ENCODE data around the gene PIGL.
"Not testable (repeated sequence)": the region's sequence is repeated elsewhere in the genome, so short reads cannot be mapped to it uniquely, and the experiment has no call there.

Gene PIGL

GRCh38 chr17:16217002-16217635 is at the start of gene PIGL:
TSS of gene PIGL (plus strand) at chr17:16217210. CDS start at chr17:16217227, 17 bp downstream.
- DNase-seq, result no peak

DNA sequence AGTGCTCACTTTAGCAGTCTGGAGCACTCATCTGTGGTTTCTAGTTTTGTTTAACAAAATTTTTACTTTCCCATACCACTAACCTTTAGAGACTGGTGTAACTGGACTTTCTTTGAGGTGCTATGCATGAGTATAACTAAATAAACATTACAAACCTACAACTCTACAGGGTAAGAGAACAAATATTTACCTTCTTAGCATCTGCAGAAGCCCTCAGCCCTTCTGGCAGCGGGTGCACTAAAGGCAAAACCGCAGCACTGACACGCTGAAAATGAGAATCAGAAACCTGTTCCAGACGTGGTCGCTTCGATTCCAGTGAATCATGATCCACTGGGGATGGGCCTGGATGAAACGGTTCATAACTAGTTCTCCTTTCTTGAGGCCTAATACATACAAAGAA is 45.4 kb upstream of the PIGL start:
- no peak for DNase-seq

DNA sequence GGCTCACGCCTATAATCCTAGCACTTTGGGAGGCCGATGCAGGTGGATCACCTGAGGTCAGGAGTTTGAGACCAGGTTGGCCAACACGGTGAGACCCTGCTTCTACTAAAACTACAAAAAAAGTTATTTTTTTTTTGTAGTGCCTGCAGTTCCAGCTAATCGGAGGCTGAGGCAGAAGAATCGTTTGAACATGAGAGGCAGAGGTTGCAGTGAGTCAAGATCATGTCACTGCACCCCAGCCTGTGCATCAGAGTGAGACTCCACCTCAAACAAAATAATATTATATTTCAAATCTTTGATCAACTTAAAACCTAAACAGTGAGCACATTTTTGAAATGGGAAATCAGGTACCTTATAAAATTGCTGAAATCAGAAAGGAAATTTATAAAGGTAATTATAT is 38.2 kb upstream of the PIGL start:
- no peak for DNase-seq

DNA sequence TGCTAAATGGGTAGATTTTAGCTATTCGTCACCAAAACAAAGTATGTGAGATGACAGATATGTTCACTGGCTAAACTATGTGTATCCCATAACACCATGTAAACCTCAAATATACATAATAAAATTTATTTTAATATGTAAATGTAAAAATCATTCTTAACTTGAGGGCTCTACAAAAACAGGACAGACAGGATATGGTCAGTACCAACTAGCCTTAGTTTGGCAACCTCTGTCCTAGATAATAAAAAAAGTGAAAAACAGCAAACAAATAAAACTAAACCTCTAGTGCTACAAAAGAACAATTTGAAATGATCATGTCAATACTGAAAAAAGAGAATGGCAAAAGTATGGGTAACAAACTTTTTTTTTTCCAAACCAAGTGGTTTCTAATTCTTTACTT is 35.4 kb upstream of the PIGL start:
- DNase-seq, result no peak

DNA sequence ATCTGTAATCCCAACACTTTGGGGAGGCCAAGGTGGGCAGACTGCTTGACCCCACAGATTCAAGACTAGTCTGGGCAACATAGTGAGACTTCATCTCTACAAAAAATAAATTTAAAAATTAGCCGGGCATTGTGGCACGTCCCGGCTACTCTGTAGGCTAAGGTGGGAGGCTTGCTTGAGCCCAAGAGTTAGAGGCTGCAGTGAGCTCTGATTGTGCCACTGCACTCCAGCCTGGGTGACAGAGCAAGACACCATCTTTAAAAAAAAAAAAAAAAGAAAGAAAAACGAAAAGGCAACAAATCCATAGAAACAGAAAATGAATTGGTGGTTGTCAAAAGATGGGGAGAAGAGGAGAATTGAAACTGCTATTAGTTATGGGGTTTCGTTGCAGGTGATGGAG is 29.4 kb upstream of the PIGL start:
- DNase-seq, result no peak

GRCh38 chr17:16189791-16190348 is 27.1 kb upstream of the PIGL start:
- no peak for DNase-seq

DNA sequence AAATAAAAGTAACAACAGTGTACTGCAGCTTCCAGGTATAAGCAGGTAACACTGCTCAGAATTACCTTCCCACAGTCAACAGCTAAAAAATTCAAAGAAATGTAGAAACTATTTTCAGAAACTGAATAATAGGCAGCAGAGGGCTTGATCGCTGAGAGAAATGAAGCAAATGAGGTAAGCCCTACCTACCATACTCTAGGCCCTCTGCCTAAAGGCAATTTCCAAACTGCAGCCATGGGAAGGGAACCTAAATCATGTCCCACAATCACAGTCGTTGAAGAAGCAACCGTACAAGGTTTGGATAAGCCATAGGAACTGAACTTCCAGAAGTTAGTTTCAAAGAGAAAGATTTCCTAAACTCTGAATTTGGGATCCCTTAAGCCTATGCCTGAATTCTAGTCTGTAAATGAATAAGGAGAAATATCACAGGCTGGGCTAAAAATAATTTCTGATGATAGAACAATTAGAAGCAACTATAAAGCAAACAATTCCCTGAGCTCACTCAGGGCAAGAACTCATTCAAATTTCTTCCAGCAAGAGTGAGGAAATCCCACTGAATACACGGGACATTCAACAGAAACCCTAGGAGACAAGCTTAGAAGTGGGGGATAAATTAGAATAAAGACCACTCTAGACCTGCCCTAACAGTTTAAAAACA is 26.2 kb upstream of the PIGL start:
- no peak for DNase-seq

GRCh38 chr17:16191604-16192003 is 25.4 kb upstream of the PIGL start:
- DNase-seq, result no peak

DNA sequence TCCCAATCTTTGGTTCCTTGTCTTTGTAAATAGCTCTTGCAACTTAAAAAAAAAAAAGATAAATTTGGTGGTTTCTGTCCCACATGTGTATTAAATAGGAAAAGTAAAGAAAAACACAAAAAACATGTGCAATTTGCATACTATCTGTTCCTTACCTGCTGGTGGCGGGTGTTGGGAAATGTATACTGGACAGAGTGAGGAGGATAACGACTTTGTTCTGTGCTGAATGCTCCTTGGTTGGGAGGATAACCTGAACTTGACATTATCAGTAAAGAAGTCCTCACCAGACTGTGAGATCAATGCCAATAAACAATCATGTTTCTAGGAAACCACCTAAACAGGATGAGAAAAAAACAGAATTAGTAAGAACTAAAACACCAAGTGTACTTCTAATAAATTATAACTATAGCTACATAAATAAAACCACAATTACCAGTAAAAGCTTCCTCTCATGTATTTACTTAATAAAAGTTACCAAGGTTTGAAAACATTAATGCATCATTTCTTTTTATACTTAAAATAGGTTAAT is 22.6 kb upstream of the PIGL start:
- not testable (repeated sequence) for DNase-seq

- DNase-seq, result no peak
These were observed 19.7 kb upstream of the PIGL start for GRCh38 chr17:16197276-16197675.

GRCh38 chr17:16199093-16199492 is 17.9 kb upstream of the PIGL start:
- DNase-seq, result no peak

GRCh38 chr17:16201693-16202131 is 15.3 kb upstream of the PIGL start:
- DNase-seq, result not testable (repeated sequence)

DNA sequence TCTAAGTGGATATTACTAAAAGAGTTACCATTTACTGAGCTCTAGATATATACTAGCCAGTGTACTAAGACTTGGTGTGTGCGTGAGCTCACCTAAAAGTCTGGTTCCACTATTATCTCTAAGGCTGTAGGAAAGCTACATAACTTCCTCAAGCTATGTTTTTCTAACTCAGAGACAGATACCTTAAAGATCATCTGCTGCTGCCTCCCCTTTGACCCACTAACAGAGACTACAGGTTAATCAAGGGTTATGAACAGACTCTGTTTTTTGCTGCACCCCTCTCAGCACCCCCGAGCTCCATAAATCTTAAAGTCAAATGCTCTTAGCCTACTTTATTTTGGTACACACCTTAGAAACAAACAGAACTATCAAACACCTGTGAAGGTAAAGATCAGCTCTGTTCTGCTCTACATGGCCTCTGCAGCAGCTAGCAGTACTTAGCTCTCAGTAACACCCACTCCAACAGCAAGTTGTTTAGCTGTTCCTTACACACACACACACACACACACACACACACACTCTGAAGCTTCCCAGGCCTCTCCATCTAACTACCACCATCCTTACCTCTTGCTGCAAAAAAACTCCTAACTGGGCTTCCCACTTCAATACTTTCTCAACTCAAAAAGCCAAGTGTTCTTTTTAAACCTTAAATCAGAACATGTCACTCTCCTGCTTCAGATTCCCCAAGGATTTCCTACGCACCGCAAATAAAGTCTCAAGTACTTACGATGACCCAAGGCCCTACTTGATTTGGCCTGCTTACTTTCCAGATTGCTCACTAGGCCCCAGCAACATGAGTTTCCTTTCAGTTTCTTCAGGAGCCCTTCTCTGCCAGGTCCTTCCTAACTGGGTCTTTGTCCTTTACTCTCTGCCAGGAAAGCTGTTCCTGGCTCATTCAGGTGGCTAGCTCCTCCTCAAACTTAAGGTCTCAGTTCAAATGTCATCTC is 14.2 kb upstream of the PIGL start:
- DNase-seq, result not testable (repeated sequence)

GRCh38 chr17:16204763-16205162 is 12.2 kb upstream of the PIGL start:
- not testable (repeated sequence) for DNase-seq

DNA sequence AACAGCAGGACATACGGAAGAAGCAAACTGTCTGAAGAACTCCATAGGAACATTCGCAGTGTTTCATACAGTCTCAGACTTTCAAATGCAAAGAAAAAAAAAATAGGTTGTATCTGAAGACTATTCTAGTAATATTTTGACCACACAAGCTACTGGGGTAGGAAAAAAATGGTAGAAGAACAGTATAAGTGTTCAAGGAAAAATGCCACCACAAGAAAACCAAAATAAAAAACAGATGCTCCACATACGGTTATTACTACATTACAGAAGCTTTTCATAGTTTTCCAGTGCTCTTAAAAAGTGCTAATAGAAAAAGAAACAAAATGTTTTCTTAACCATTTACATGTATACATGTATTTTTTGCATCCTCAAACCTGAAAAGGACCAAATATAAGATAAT is 5.4 kb upstream of the PIGL start:
- DNase-seq, result no peak

GRCh38 chr17:16212793-16213192 is 4.2 kb upstream of the PIGL start:
- DNase-seq, result no peak

- DNase-seq, result no peak
These were observed 2.6 kb upstream of the PIGL start for GRCh38 chr17:16214190-16215001.

DNA sequence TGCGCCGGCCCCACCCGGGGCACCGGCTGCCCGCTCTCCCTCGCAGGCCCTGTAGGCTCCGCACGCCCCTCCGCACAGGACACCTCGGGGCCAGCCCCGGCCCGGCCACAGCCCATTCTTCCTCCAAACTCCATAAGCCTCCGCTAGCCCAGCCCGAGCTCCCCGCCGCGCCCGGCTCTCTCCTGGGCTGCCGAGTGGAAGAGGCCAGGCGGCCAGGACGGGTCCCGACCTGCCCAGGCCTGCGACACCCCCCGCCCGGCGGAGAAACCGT is 2.1 kb upstream of the PIGL start:
- no peak for DNase-seq

GRCh38 chr17:16215273-16215964 is 1.6 kb upstream of the PIGL start, which contains the start of gene NCOR1:
TSS of gene NCOR1 (minus strand) at chr17:16215534. CDS start at chr17:16194569, 20,965 bp downstream.
- peak; percentile 33 for DNase-seq

DNA sequence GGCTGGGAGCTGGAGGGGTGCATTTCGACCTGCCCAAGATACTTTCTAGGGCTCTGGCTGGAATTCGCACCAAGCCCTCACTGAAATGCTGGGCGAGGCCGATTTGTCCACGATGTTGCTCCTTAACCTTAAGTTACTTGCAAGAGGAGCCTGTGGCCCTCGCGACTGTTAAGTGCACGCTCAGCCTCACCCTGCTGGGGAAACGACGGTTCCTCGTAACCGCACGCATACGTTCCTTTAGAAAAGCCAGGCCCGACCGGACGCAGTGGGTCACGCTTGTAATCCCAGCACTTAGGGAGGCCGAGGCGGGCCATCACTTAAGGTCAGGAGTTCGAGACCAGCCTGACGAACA is 1.1 kb upstream of the PIGL start:
- no peak for DNase-seq

GRCh38 chr17:16216341-16217001 is 539 bp upstream of the PIGL start:
- DNase-seq, result not testable (repeated sequence)

Data from NCI-H1417 treated with DMSO at 0.1 percent for 48 hours (cell line).